Smooth muscle cell (in vitro differentiated cells): ENCODE measurements around the gene VAX1. TPM values are rescaled to one million over a fixed set of nuclear protein-coding genes. Genes with fewer than 3 reads are reported as not detected.
A peak's percentile ranks its signal among the peaks of the same experiment; 100 is the strongest.

Source experiments
- DNase-seq: peaks from one replicate; lab custom pipeline; 2025; ENCODE audit not compliant: unreplicated experiment; lab: John Stamatoyannopoulos, UW
- H2AFZ ChIP-seq: fragments of 200-600 bp; sonication (generic); 2 replicates; pipeline ENCODE4 v1.6.0; 2016; ENCODE audit warnings: antibody characterized with exemption, low read depth, mild to moderate bottlenecking
- H3F3A ChIP-seq: fragments of 200-600 bp; sonication (generic); 2 replicates; pipeline ENCODE4 v1.6.0; 2017; ENCODE audit warnings: antibody characterized with exemption, low read depth
- H3K27ac ChIP-seq: fragments of 200-600 bp; sonication (generic); 2 replicates; pipeline ENCODE4 v1.5.1; 2016; ENCODE audit warnings: low read depth, mild to moderate bottlenecking
- H3K27me3 ChIP-seq: fragments of 200-600 bp; sonication (generic); 2 replicates; pipeline ENCODE4 v1.6.1; 2016; ENCODE audit warnings: low read depth, mild to moderate bottlenecking
- H3K36me3 ChIP-seq: fragments of 200-600 bp; sonication (generic); 2 replicates; pipeline ENCODE4 v1.5.1; 2016; ENCODE audit warnings: low read depth
- H3K4me1 ChIP-seq: fragments of 200-600 bp; sonication (generic); 2 replicates; pipeline ENCODE4 v1.5.1; 2016; ENCODE audit warnings: low read depth
- H3K4me2 ChIP-seq: fragments of 200-600 bp; sonication (generic); 2 replicates; pipeline ENCODE4 v1.6.0; 2016; ENCODE audit warnings: mild to moderate bottlenecking
- H3K4me3 ChIP-seq: fragments of 200-600 bp; sonication (generic); 2 replicates; pipeline ENCODE4 v1.5.1; 2016; ENCODE audit warnings: mild to moderate bottlenecking
- H3K79me2 ChIP-seq: fragments of 200-600 bp; sonication (generic); 2 replicates; pipeline ENCODE4 v1.6.0; 2016; ENCODE audit warnings: low read depth, mild to moderate bottlenecking
- H3K9ac ChIP-seq: fragments of 200-600 bp; sonication (generic); 2 replicates; pipeline ENCODE4 v1.6.0; 2016; ENCODE audit warnings: low read depth
- H3K9me3 ChIP-seq: fragments of 200-600 bp; sonication (generic); replicated peaks from 2 replicates; pipeline ENCODE4 v1.5.1; 2016; ENCODE audit warnings: low read depth
- H4K20me1 ChIP-seq: fragments of 200-600 bp; sonication (generic); 2 replicates; pipeline ENCODE4 v1.6.0; 2016; ENCODE audit warnings: low read depth
- WGBS: methylation state at CpG from one replicate; pipeline ENCODE4 v1.1.7; 2016; ENCODE audit warnings: low lambda C conversion rate; 5-methylcytosine and 5-hydroxymethylcytosine counted together
- polyA plus RNA-seq: library from polyadenylated mRNA; unstranded; fragments of >200 nt; fragmentation: Nextera tagmentation; extraction: Ambion mirVana; gene quantifications from 2 replicates; pipeline ENCODE4 v1.2.1, GENCODE V29; 2016
- total RNA-seq: library from RNA; depleted of rRNA; stranded (reverse); fragments of >200 nt; gene quantifications from 2 replicates; pipeline ENCODE4 v1.2.3, GENCODE V29; 2014
- TF ChIP-seq, protein P1 (sequence below): fragments of 200-600 bp; sonication (generic); IDR thresholded peaks from 2 replicates; pipeline ENCODE4 v1.5.1; 2017; ENCODE audit warnings: borderline replicate concordance, mild to moderate bottlenecking, antibody characterized with exemption; ENCODE audit not compliant: insufficient read depth, poor library complexity, severe bottlenecking

The VAX1 gene
- total and polyA plus RNA-seq, 2 experiments from 2014 or later, result not detected

DNA sequence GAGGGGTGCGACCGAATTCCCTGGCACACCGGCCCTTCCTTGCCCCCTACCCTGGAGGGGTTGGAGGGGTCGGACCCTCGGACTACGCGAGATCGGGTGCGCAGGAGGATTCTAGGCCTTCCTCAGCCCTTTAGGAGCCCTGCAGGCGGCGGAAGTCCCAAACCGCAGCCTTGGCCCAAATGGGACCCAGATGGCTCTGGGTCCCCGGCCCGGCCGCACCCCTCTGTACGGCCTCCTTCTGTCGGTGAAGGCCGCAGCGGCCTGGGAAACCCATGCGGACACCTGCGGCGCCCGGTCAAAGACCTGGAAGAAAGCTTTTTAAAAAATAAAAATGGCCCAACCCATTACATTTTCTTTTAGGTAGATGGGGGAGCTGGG, 2.4 kb upstream of the VAX1 start:
- Histone ChIP-seq H3K36me3 (no peaks in the 10 kb centered on the region), H4K20me1 (no peaks in the 10 kb centered on the region), H3K79me2 (no peaks in the 10 kb centered on the region), H2AFZ (no peak overlapping the region), H3K27me3 (peaks cover 94% of the 10 kb centered on the region), H3K4me1 (peaks cover 24% of the 10 kb centered on the region), H3F3A (no peaks in the 10 kb centered on the region), H3K27ac (no peak overlapping the region), H3K4me3 (no peak overlapping the region), H3K4me2 (no peak overlapping the region), H3K9me3 (no peaks in the 10 kb centered on the region), H3K9ac (no peak overlapping the region)
- no peak for DNase-seq
- TF ChIP-seq, protein P1, sequence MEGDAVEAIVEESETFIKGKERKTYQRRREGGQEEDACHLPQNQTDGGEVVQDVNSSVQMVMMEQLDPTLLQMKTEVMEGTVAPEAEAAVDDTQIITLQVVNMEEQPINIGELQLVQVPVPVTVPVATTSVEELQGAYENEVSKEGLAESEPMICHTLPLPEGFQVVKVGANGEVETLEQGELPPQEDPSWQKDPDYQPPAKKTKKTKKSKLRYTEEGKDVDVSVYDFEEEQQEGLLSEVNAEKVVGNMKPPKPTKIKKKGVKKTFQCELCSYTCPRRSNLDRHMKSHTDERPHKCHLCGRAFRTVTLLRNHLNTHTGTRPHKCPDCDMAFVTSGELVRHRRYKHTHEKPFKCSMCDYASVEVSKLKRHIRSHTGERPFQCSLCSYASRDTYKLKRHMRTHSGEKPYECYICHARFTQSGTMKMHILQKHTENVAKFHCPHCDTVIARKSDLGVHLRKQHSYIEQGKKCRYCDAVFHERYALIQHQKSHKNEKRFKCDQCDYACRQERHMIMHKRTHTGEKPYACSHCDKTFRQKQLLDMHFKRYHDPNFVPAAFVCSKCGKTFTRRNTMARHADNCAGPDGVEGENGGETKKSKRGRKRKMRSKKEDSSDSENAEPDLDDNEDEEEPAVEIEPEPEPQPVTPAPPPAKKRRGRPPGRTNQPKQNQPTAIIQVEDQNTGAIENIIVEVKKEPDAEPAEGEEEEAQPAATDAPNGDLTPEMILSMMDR, result no peak
- WGBS, result 3% methylated on average over 17 of the region's 23 CpGs

DNA sequence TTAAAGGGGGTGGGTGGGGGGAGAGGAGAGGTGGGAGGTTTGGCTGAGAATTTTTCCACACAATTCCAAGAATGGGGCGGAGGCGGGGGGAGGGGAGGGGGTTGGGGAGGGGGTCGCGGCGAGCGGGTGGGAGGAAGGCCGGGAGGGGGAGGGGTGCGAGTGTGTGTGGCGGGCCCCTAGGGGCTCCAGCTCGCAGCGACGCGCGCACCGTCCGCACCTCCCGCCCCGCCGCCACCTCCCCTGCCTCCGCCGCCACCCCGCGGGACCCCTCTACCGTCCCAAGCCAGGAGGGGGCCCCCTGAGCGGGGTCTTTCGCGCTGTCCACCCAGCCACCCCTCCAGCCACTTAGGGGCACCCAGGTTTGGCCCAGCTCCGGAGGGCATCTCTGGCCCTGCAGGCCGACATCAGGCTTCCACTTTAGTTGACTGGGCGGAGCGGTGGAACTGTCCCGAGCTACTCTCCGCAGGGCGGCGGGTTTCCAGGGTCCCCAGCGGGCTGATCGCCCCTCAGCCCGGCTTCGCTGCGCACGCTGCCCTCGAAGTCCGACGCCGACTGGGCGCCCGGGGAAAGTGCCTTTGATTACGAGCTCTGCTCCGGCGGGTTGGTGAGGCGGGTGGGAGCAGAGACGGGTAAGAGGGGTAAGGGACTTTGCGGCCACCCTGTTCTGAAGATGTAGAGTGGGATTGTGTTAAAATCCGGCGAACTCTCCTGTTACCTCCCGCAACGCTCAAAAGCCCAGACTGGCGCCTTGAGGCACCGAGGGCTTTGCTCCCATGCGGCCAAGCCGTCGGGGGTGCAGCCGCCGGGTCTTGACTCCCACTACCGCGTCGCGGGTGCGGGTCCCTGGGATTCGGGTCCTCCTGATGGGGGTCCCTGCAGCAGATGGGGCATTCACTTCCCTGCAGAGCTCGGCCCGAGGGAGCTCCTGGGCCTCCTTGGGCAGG, 1.8 kb upstream of the VAX1 start:
- TF ChIP-seq, protein P1, result no peak
- Histone ChIP-seq H3K27ac (no peak overlapping the region), H3K9me3 (no peaks in the 10 kb centered on the region), H4K20me1 (no peaks in the 10 kb centered on the region), H3K79me2 (no peaks in the 10 kb centered on the region), H3K4me2 (no peak overlapping the region), H3K27me3 (peaks cover 100% of the 10 kb centered on the region), H3K36me3 (no peaks in the 10 kb centered on the region), H2AFZ (no peak overlapping the region), H3K9ac (no peak overlapping the region), H3K4me3 (no peak overlapping the region), H3F3A (no peaks in the 10 kb centered on the region), H3K4me1 (peaks cover 26% of the 10 kb centered on the region)
- no peak for DNase-seq
- WGBS, result 4% methylated on average over 47 of the region's 72 CpGs

DNA sequence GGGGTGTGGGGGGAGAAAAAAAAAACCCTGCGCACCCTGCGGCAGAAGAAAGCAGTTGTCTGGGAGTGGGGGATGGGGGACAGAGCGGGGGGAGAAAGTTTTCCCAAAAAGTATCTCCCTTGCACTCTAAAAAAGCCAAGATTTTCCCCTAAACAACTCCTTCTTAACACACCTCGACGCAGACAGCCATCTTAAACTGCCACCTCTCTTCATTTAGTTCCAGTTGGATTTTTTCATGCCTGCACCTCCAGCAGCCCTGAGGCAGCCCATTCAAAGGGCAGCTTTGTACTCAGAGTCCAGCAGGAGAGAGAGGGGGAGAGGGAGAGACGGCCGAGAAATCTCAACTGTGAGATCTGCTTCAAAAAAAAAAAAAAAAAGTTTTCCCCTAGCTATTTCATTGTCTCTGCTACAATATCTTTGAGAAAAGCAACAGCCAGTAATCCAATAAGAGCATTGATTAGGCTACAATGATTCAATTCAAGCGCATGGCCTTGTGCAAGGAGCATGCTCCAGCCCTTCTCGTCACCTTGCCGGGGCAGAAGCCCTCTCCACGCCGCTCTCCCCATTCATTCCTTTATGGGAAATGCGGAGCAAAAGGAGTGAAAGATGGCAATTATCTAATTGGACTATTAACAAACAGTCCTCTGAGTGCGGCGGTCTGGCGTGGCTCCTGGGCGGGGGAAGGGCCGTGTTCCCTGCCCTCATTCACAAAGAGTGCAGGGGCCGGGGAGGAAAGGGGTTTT, 939 bp upstream of the VAX1 start:
- H2AFZ ChIP-seq, result no peak overlapping the region
- no peaks in the 10 kb centered on the region for H3K79me2 ChIP-seq
- no peaks in the 10 kb centered on the region for H3K9me3 ChIP-seq
- TF ChIP-seq, protein P1, result no peak
- H3K4me3 ChIP-seq, result no peak overlapping the region
- WGBS, result 3% methylated on average over 19 of the region's 19 CpGs
- no peak for DNase-seq
- H3K4me1 ChIP-seq, result peaks cover 32% of the 10 kb centered on the region
- H4K20me1 ChIP-seq, result no peaks in the 10 kb centered on the region
- H3K9ac ChIP-seq, result no peak overlapping the region
- H3F3A ChIP-seq, result no peaks in the 10 kb centered on the region
- H3K4me2 ChIP-seq, result peak overlapping the region; percentile 17
- H3K27me3 ChIP-seq, result peaks cover 98% of the 10 kb centered on the region
- H3K27ac ChIP-seq, result no peak overlapping the region
- H3K36me3 ChIP-seq, result no peaks in the 10 kb centered on the region
